ENCODE results near the gene RAB25.
A peak's percentile ranks its signal among the peaks of the same experiment; 100 is the strongest.
"Not testable (repeated sequence)": the region's sequence is repeated elsewhere in the genome, so short reads cannot be mapped to it uniquely, and the experiment has no call there.

The RAB25 gene

DNA sequence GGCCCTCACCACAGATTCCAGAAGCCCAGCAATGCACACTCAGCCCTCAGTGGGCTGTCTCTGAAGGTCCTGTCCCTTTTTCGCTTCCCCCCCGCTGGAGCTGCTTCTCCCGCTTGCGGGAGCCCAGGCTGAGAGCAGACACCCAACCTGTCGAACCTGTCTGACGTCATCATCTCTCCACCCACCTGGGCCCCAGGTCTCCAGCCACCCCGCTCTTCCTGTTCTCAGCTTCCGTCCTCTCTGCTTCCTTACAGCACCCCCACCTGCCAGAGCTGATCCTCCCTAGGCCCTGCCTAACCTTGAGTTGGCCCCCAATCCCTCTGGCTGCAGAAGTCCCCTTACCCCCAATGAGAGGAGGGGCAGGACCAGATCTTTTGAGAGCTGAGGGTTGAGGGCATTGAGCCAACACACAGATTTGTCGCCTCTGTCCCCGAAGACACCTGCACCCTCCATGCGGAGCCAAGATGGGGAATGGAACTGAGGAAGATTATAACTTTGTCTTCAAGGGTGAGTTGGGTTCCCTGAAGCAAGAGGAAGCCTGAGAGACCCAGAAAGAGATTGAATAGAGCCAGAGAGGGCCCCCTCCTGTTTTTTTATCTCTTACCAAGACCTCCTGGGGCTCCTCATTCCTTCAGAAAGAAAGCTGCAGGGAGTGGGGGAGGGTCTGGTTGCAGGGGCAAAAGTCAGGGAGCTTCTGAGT lies at the start of gene RAB25:
Gene RAB25, plus strand, starts transcription at position 224 of the 700 bp plus-strand sequence. Its CDS starts 241 bp downstream, at position 465.
- no peak for DNase-seq (ENCODE audit: low spot score)

DNA sequence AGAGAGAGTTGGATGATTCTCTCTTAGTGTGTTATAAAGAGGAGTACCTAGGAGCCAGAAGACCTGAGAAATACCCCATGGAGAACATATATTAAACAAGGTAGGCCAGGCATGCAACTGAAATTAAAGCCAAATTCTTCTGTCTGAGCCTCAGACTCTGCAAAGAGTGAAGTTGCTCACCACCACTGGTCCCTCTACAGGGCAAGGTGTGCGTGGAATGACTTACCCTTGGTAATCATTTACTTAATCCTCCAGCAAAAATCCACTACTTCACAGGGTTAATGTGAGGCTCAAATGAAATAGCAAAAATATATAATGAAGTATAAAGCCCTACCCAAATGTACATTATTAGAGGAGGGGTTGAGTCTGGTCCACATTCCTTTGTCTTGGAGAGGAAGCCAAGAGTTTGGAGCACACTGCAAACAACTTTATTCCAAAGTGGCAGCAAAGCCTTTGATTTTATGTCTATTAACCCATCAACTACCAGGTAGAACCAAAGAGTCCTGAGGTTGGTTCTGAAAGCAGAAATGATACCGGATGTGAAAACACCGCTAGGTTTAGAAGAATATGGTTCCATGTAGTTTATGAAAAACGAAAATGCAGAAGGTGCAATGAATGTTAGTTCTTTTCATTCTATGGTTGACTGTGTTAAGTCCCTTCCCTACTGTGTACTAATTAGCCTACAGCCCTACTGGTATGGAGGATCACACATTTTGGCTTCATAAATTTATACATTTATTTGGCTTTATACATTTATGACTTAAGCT lies 48.7 kb upstream of the RAB25 start:
- DNase-seq (ENCODE audit: low spot score): no peak

GRCh38 chr1:156014829-156015228 lies 46.1 kb upstream of the RAB25 start:
- no peak for DNase-seq (ENCODE audit: low spot score)

- no peak for DNase-seq (ENCODE audit: low spot score)
Observed at GRCh38 chr1:156019946-156020292, 41.0 kb upstream of the RAB25 start.

DNA sequence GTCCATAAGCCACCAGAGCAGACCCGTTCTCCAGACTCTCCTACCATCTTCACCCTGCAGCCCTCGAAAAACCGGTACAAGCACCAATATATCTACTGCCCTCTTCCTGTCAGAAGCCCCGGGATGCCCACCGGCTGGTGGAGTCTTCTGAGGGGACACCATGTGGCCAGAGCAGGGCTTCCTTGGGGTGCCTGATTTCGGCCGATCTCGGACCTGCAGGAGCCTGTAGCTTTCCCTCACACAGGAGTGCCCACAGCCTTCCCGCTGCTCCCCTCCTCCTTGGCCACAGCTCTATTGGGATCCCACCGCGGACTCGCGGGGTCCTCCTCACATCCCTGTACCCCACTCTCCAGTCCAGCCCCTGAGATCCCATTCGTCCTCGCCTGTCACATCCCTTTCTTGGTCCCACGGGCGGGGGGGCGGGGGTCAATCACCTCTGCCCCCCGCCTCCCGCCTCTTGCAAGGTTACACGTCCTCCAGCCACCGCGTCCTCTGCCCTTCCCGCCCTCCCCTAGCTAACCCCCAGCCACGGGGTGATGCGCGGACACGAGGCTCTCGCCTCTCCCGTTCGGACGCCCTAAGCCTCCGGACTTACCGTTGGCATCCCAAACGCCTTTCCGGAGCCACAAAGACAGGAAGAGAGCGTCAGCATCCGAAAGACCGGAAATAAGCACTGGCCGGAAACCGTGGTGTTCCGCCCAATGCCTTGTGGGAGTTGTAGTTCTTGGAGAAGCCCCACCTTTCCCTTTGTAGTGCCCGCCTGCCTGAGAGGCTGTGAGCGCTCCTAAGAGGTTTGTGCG lies 40.5 kb upstream of the RAB25 start, which contains the start of gene SSR2:
Gene SSR2, minus strand, starts transcription at position 659 of the 800 bp plus-strand sequence. CDS start 784 bp downstream, outside the sequence.
- peak; percentile 89 for DNase-seq (ENCODE audit: low spot score)

DNA sequence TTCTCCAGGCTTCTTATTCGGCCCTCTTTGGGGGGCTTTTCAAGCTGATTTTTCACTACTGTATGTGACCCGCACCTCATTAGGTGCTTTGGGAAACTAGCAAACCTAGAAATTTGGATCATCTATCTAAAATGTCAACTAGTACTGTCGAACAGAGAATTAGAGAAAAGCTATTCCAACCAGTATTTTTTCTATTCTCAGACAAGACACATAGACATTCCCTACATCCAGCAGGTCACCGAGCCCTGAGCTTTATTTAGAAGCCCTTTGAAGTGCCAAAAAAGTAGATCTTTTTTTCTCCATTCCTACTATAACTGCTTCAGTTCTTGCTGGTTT lies 39.9 kb upstream of the RAB25 start:
- no peak for DNase-seq (ENCODE audit: low spot score)

GRCh38 chr1:156021954-156022353 lies 39.0 kb upstream of the RAB25 start:
- no peak for DNase-seq (ENCODE audit: low spot score)

DNA sequence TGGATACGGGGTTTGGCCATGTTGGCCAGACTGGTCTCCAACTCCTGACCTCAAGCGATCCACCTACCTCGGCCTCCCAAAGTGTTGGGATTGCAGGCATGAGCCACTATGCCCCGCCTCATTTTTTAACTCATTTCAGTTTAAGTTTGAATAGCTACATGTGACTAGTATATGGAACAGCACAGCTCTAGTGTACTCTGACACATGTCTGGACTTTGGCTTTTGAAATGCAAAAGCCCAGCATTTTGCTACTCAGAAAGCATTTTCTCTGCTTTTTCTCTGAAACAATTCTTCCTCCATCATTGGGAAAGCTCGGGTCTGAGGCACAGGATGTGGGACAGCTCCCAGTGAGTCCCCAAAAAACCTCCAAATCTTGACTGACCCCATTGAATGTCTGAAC lies 36.2 kb upstream of the RAB25 start:
- no peak for DNase-seq (ENCODE audit: low spot score)

- peak; percentile 83 for DNase-seq (ENCODE audit: low spot score)
Observed at GRCh38 chr1:156025876-156026275, 35.1 kb upstream of the RAB25 start.

DNA sequence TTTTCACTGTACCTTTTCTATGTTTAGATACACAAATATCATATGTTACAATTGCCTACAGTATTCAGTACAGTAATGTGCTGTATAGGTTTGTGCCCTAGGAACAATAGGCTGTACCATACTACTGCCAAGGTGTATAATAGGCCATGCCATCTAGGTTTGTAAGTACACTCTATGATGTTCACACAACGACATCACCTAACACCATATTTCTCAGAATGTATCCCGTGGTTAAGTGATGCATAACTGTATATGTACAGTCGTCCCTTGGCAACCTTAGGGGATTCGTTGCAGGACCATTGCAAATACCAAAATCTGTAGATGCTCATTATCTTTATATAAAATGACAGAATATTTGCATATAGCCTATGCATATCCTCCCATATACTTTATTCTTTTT lies 34.4 kb upstream of the RAB25 start:
- no peak for DNase-seq (ENCODE audit: low spot score)

- no peak for DNase-seq (ENCODE audit: low spot score)
Observed at GRCh38 chr1:156033011-156033410, 27.9 kb upstream of the RAB25 start.

- DNase-seq (ENCODE audit: low spot score): not testable (repeated sequence)
Observed at GRCh38 chr1:156034991-156035390, 26.0 kb upstream of the RAB25 start.

DNA sequence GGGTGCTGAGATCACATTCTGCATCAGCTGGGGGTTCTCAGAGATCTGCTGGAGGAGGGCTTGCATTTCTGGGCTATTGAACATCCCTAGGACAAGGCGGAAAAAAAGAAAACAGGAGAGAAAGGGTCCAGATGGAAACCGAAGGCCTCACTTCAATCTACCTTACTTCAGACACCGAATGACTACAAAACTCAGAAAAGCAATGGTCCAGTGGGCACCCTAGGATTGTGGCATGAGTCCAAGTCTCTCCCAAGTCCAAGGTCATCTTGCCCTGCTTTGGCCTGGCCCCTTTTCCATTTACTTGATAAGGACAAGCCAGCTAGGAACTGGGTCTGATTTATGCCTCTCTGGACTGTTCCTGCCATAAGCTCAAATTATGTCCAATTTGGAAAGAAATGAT lies 18.1 kb upstream of the RAB25 start:
- DNase-seq (ENCODE audit: low spot score): no peak

DNA sequence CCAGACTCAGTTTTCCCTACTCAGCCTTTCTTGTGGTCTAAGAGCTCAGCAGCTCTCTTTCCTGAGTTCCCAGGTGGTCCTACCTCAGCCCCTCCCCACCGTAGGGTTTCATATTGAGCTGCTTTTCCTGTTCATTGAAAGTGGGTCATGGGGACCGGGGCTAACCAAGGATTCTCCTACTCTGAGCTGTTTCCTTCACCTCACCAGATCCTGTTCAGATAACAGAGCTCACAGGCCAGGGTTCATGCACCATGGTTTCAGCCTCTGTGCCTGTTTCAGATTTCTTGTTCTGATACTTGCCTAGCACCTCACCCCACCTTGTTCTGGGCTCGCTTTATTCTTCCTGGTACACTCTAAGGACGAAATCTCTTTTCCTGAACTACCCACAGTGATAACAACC lies 15.9 kb upstream of the RAB25 start:
- no peak for DNase-seq (ENCODE audit: low spot score)

- DNase-seq (ENCODE audit: low spot score): no peak
Observed at GRCh38 chr1:156048663-156049258, 12.2 kb upstream of the RAB25 start.

- no peak for DNase-seq (ENCODE audit: low spot score)
Observed at GRCh38 chr1:156050376-156050775, 10.6 kb upstream of the RAB25 start.

- no peak for DNase-seq (ENCODE audit: low spot score)
Observed at GRCh38 chr1:156051011-156051725, 9.8 kb upstream of the RAB25 start.

DNA sequence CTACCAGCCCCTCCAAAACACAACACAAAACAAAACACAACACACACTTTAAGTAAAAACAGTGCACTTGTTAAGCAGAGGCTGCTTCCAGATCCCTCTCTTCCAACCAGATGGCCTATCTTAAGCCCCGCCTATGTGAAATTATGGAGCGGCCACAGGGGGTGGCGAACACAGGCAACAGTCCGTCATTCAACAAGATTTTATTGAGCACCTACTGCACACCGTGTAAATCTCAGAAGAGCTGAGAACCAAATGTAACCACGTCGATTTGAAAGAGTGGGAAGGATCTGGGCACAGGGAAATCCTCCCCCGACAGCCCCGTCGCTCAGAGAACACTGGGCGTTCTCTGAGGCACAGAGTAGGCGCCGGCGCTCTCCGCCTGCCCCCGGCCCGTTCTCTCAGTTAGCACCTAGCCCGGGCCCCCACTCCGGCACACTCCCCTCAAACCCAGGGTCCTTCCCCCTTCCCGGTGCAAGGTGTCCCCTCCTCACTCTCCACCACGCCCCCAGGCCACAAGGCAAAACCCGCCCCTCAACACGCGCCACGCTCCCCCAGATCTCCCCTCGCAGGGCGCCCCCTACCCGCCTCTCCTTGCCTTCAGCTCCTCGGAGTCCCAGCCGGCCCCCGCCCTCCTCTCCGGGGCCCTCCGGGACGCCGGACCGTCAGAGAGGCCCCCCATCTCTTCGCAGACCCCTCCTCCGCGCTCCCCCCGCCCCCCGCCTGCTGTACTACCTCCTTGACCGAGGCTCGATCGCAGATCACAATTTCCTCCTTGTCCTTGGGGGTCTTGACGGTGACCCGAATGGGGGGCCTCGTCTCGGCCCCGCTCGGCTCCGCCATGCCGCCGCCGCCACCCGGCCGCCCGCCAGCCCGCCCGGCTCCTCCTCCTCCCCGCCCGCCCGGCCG lies 7.8 kb upstream of the RAB25 start:
- peak; percentile 89 for DNase-seq (ENCODE audit: low spot score)

- peak; percentile 93 for DNase-seq (ENCODE audit: low spot score)
Observed at GRCh38 chr1:156053768-156054499, 7.0 kb upstream of the RAB25 start, which contains the start of gene UBQLN4. Gene UBQLN4, minus strand, starts transcription at chr1:156053798. Its CDS starts 97 bp downstream, at chr1:156053701.
